Breast epithelium (tissue), 4 donors: ENCODE data around the gene AP5Z1. TPM values are rescaled to one million over a fixed set of nuclear protein-coding genes. Genes with fewer than 3 reads are reported as not detected.

Source experiments
- DNase-seq, 2 donors: peaks; one replicate each; pipeline ENCODE4 v3.0.0-alpha.2; 2019; ENCODE audit warnings: low spot score in 2 of 2
- H3K27ac ChIP-seq, 2 donors: fragments of 200-600 bp; sonication (generic) in 1 of 2; one replicate each; pipeline ENCODE4 v1.5.1; 2016 to 2019; ENCODE audit warnings: mild to moderate bottlenecking in 1 of 2
- H3K27me3 ChIP-seq, 2 donors: fragments of 200-600 bp; sonication (generic) in 1 of 2; one replicate each; pipeline versions ENCODE4 v1.5.1 to v1.6.0; 2017 to 2019; ENCODE audit warnings: control low read depth in 1 of 2, mild to moderate bottlenecking in 1 of 2
- H3K36me3 ChIP-seq: fragments of 200-600 bp; one replicate; pipeline ENCODE4 v1.5.1; 2019
- H3K4me1 ChIP-seq, 2 donors: fragments of 200-600 bp; sonication (generic); one replicate each; pipeline ENCODE4 v1.5.1; 2016 to 2019; ENCODE audit warnings: control low read depth in 1 of 2
- H3K4me3 ChIP-seq, 3 donors: fragments of 200-600 bp; sonication (generic); 1 replicate in 2 of 3; 2 replicates in 1 of 3; pipeline ENCODE4 v1.5.1; 2016 to 2019; ENCODE audit warnings: mild to moderate bottlenecking in 3 of 3, moderate library complexity in 2 of 3
- H3K9me3 ChIP-seq, 2 donors: fragments of 200-600 bp; sonication (generic) in 1 of 2; one replicate each; pipeline ENCODE4 v1.5.1; 2016 to 2019; ENCODE audit warnings: control low read depth in 1 of 2
- POLR2A ChIP-seq: fragments of 450-650 bp; IDR thresholded peaks from one replicate; pipeline ENCODE4 v1.6.1; 2016; ENCODE audit warnings: antibody characterized with exemption, mild to moderate bottlenecking, moderate library complexity
- POLR2AphosphoS5 ChIP-seq, 3 donors: sonication (generic); formaldehyde crosslinking; IDR thresholded peaks; one replicate each; pipeline ENCODE4 v1.6.1; 2017; ENCODE audit warnings: antibody characterized with exemption in 3 of 3
- intact Hi-C: fragments of 100-400 bp; cut with DNase I; formaldehyde crosslinking; loops from one replicate; pipeline ENCODE4 v1.15.1; 2023; ENCODE audit warnings: low total_unique reads
- total RNA-seq, 3 donors: library from RNA; depleted of rRNA; stranded (reverse); fragments of >200 nt; gene quantifications; one replicate each; pipeline ENCODE4 v1.1.0, GENCODE V29; 2016
- TF ChIP-seq, protein P1 (sequence below), 3 donors: fragments of 450-650 bp; IDR thresholded peaks; one replicate each; pipeline ENCODE4 v1.5.1; 2016 to 2017; ENCODE audit warnings: antibody characterized with exemption in 3 of 3, mild to moderate bottlenecking in 3 of 3, moderate library complexity in 3 of 3

The AP5Z1 gene
- total RNA-seq, 3 donors from 2014 or later = 20.0 to 25.9 (median 23.3) TPM

- no peak for DNase-seq
- intact Hi-C loops = no loop called here
- no peaks in the 10 kb centered on the region for H3K9me3 ChIP-seq
- no peaks in the 10 kb centered on the region for H3K36me3 ChIP-seq
- H3K4me3 ChIP-seq = no peak overlapping the region
- H3K27me3 ChIP-seq = no peaks in the 10 kb centered on the region
- no peaks in the 10 kb centered on the region for H3K4me1 ChIP-seq
- peak overlapping the region in 1 of 2 donors; percentile 38 for H3K27ac ChIP-seq
- TF ChIP-seq, protein P1, sequence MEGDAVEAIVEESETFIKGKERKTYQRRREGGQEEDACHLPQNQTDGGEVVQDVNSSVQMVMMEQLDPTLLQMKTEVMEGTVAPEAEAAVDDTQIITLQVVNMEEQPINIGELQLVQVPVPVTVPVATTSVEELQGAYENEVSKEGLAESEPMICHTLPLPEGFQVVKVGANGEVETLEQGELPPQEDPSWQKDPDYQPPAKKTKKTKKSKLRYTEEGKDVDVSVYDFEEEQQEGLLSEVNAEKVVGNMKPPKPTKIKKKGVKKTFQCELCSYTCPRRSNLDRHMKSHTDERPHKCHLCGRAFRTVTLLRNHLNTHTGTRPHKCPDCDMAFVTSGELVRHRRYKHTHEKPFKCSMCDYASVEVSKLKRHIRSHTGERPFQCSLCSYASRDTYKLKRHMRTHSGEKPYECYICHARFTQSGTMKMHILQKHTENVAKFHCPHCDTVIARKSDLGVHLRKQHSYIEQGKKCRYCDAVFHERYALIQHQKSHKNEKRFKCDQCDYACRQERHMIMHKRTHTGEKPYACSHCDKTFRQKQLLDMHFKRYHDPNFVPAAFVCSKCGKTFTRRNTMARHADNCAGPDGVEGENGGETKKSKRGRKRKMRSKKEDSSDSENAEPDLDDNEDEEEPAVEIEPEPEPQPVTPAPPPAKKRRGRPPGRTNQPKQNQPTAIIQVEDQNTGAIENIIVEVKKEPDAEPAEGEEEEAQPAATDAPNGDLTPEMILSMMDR (IDR thresholded peaks at IDR 0.05) = no peak
- TF ChIP-seq POLR2AphosphoS5 (IDR thresholded peaks at IDR 0.05) (no peak), POLR2A (no peak)
Measured at GRCh38 chr7:4817178-4817901, 41.9 kb downstream of the AP5Z1 start.

DNA sequence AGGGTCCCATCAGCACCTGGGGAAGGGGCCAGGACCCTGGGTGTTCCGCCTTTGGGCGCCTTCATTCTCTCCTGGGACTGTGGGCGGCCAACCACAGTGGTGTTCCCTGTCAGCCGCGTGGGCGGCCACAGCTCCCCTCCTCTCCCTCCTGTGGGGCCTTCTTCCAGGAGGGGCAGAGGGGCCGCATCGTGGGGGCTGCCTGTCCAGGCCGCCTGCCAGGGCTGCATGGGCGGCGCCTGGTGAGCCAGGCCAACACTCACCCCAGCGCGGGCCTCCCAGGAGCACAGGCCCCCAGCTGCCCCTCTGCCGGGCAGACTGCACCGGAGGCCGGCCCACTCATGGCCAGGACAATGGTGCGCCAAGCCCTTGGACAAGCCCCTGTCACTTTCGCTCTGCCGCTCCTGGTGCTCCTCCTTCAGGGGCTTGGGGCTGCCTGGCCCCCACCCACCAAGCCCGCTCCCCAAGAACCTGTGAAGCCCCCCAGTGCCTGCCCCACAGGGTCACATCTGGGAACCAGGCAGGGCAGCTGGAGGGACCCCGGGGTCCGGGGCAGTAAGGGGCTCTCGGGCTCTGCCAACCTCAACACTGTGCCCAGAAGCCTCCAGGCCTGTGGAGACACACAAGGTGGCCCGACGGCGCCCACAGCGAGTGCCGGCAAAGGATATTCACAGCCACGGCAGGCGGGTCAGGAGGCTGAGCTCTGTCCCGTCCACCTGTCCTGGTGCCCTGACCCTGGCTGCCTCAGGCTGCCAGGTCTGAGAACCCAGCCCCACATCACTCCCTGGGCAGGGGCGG is 42.8 kb downstream of the AP5Z1 start:
- TF ChIP-seq POLR2A (no peak), POLR2AphosphoS5 (IDR thresholded peaks at IDR 0.05) (no peak)
- TF ChIP-seq, protein P1 (IDR thresholded peaks at IDR 0.05) = no peak
- H3K9me3 ChIP-seq = no peaks in the 10 kb centered on the region
- H3K4me1 ChIP-seq = no peaks in the 10 kb centered on the region
- H3K27ac ChIP-seq = peak overlapping the region in 1 of 2 donors; percentile 38
- H3K27me3 ChIP-seq = no peaks in the 10 kb centered on the region
- H3K4me3 ChIP-seq = no peak overlapping the region
- no peaks in the 10 kb centered on the region for H3K36me3 ChIP-seq
- intact Hi-C loops = no loop called here
- no peak for DNase-seq

DNA sequence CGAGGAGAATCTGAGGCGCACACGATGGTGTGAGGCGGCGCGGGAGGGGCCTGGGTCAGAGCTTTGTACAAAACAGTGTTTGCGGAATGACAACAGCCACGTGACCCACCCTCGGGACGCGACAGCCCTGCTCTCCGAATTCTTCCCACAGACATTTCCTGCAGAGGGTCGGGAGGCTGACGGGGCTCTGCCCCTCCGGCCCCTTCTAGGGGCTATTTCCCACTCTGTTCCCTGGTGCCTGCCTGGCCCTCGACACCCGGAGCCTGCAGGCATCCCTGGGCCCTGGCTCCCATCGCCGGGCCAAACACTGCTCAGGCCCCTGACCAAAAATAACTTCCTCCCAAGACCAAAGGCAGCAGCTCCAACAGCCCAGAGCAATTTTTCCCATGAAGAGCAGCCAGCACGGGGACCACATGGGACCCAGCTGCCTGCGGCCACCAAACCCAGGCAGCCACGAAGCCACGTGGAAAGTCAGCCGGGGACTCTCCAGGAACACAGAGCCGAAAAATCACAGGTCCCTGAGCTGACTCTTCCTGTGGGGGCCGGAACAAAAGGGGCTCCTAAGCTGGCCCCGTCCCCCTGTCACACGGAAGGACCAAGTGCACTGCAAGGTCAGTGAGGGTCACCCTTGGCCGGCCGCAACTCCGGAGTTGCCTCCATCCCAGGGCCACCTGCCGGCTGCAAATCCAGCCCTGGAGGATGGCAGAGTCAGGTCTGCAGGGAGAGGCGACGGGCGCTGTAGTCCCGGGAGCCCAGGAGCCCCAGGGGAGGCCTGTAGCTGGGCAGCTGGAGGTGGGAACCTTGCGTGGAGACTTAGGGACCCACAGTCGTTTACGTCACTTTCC is 44.4 kb downstream of the AP5Z1 start:
- TF ChIP-seq POLR2AphosphoS5 (IDR thresholded peaks at IDR 0.05) (no peak), POLR2A (no peak)
- TF ChIP-seq, protein P1 (IDR thresholded peaks at IDR 0.05) = no peak
- Histone ChIP-seq H3K9me3 (no peaks in the 10 kb centered on the region), H3K36me3 (no peaks in the 10 kb centered on the region), H3K27ac (peak overlapping the region in 1 of 2 donors; percentile 66), H3K27me3 (no peaks in the 10 kb centered on the region), H3K4me1 (no peaks in the 10 kb centered on the region), H3K4me3 (no peak overlapping the region)
- intact Hi-C loops = no loop called here
- no peak for DNase-seq

DNA sequence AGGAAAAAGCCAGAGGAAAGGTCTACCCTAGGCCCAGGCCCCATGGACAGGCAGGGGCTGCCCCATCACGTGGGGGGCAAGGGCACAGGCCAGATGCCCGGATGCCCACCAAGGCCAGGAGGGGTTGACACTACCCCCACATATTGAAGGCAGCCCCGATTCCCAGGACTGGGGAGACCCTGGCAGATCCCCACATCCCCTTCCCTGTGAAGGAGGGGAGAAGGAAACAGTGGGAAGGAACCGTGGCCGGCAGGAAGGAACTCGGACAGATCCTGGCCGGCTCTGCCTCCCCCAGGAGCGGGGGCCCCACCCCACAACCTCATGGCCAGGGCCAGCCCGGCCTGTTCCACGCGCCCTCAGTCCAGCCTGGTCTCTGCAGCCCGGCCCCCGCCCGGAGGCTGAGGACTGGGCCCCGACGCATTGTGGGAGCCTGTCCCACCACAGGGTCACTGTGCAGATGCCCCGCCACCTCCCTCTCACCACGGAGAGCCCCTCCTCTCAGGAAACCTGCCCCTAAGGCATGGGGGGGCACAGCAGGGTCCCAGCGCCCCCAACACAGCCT is 45.1 kb downstream of the AP5Z1 start:
- Histone ChIP-seq H3K27me3 (no peaks in the 10 kb centered on the region), H3K27ac (peak overlapping the region in 1 of 2 donors; percentile 66), H3K4me1 (no peaks in the 10 kb centered on the region), H3K4me3 (no peak overlapping the region), H3K36me3 (no peaks in the 10 kb centered on the region), H3K9me3 (no peaks in the 10 kb centered on the region)
- DNase-seq = no peak
- intact Hi-C loops = no loop called here
- no peak for TF ChIP-seq POLR2A
- TF ChIP-seq POLR2AphosphoS5 (IDR thresholded peaks at IDR 0.05) = no peak
- TF ChIP-seq, protein P1 (IDR thresholded peaks at IDR 0.05) = no peak
